Calu3 (cell line): ENCODE data around the gene DOCK9. TPM values are rescaled to one million over a fixed set of nuclear protein-coding genes. Genes with fewer than 3 reads are reported as not detected.
"Not testable (repeated sequence)": the region's sequence is repeated elsewhere in the genome, so short reads cannot be mapped to it uniquely, and the experiment has no call there.

Experiments used
- BruUV-seq: library from RNA; stranded (reverse); fragments of 400-500 nt; replicated peaks from 2 replicates; lab custom pipeline; 2021; lab: Mats Ljungman, UMichigan
- CTCF ChIA-PET: fragments of 300-600 bp; sonication (Branson Sonifier 250); formaldehyde crosslinking; loops from one replicate; lab custom pipeline; 2022; ENCODE audit warnings: antibody characterized with exemption; lab: Charles Lee
- DNase-seq: peaks from one replicate; pipeline ENCODE4 v3.0.0; 2022
- H3K27ac Mint-ChIP-seq: one replicate; pipeline ENCODE4 v1.8.0; 2022; ENCODE audit warnings: mixed read lengths; ENCODE audit not compliant: unreplicated experiment
- H3K27me3 Mint-ChIP-seq: one replicate; pipeline ENCODE4 v1.8.0; 2022; ENCODE audit warnings: mixed read lengths; ENCODE audit not compliant: unreplicated experiment
- H3K36me3 Mint-ChIP-seq: one replicate; pipeline ENCODE4 v1.8.0; 2022; ENCODE audit warnings: mild to moderate bottlenecking, moderate library complexity, mixed read lengths; ENCODE audit not compliant: insufficient read depth, unreplicated experiment
- H3K4me1 Mint-ChIP-seq: one replicate; pipeline ENCODE4 v1.8.0; 2022; ENCODE audit warnings: mild to moderate bottlenecking, low read depth, mixed read lengths; ENCODE audit not compliant: unreplicated experiment
- H3K4me3 Mint-ChIP-seq: one replicate; pipeline ENCODE4 v1.8.0; 2022; ENCODE audit warnings: mild to moderate bottlenecking, low read depth, moderate library complexity, mixed read lengths; ENCODE audit not compliant: unreplicated experiment
- H3K9me3 Mint-ChIP-seq: one replicate; pipeline ENCODE4 v1.8.0; 2022; ENCODE audit warnings: low read depth, mixed read lengths; ENCODE audit not compliant: unreplicated experiment
- CTCF ChIP-seq: fragments of 200-600 bp; IDR thresholded peaks from one replicate; pipeline ENCODE4 v1.8.0; 2022; ENCODE audit warnings: antibody characterized with exemption; ENCODE audit not compliant: unreplicated experiment
- intact Hi-C: fragments of 100-400 bp; cut with micrococcal nuclease; formaldehyde crosslinking; loops from one replicate; pipeline ENCODE4 v1.10.0; 2022; ENCODE audit not compliant: unreplicated experiment
- total RNA-seq: library from RNA; stranded (reverse); gene quantifications from 2 replicates; pipeline ENCODE4 v1.2.3, GENCODE V29; 2022

DOCK9 gene
- total RNA-seq, 1 experiment from 2014 or later, result 26.2 TPM

GRCh38 chr13:98900442-98900841 lies 77.4 kb downstream of the DOCK9 start:
- Mint-ChIP-seq H3K27me3 (no peaks in the 10 kb centered on the region), H3K27ac (no peak overlapping the region), H3K4me3 (no peak overlapping the region), H3K4me1 (no peaks in the 10 kb centered on the region), H3K36me3 (no peaks in the 10 kb centered on the region), H3K9me3 (no peaks in the 10 kb centered on the region)
- intact Hi-C loops, result no loop called here
- CTCF ChIA-PET, result no interaction called here
- DNase-seq, result no peak
- TF ChIP-seq CTCF, result no peak
- no TSS peak for BruUV-seq

DNA sequence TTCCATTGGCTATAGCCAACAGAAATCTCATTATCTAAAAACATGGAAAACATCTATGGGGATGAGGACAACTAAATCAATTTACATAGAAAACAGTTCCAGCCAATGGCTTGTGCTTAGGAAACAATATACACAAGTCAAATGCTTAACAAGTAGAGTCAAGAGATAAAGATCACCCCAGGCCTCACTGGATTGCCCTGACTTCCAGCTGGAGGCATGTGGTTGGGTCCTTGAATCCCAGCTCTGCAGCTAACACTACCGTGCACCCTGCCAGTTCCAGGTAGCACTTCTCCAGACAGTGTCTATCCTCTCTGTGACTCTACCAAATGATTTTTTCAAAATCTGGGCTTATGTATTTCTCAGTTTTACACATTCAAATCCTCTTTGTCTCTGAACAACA lies 80.2 kb downstream of the DOCK9 start:
- intact Hi-C loops, result no loop called here
- CTCF ChIA-PET, result no interaction called here
- no peak overlapping the region for H3K4me3 Mint-ChIP-seq

DNA sequence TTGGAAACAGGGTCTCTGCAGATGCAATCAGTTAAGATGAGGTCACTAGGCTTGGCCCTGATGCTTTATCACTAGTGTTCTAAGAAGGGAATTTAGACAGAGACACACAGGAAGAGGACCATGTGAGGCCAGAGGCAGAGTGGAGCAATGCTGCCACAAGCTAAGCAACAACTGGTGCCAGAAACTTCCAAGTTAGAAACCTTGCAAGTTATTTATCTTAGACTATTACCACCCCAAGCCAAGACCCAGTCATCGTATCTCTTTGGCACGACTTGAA lies 81.1 kb downstream of the DOCK9 start:
- no peak for TF ChIP-seq CTCF
- CTCF ChIA-PET, result no interaction called here
- H3K4me1 Mint-ChIP-seq, result no peaks in the 10 kb centered on the region
- no peak for DNase-seq
- BruUV-seq, result no TSS peak
- H3K9me3 Mint-ChIP-seq, result no peaks in the 10 kb centered on the region
- H3K36me3 Mint-ChIP-seq, result no peaks in the 10 kb centered on the region
- H3K27me3 Mint-ChIP-seq, result no peaks in the 10 kb centered on the region
- H3K27ac Mint-ChIP-seq, result no peak overlapping the region
- H3K4me3 Mint-ChIP-seq, result no peak overlapping the region
- intact Hi-C loops, result no loop called here

More for the DNA sequence above, 80.2 kb downstream of the DOCK9 start:
- no peaks in the 10 kb centered on the region for H3K36me3 Mint-ChIP-seq
- BruUV-seq, result no TSS peak
- H3K27ac Mint-ChIP-seq, result no peak overlapping the region
- no peaks in the 10 kb centered on the region for H3K27me3 Mint-ChIP-seq
- no peaks in the 10 kb centered on the region for H3K9me3 Mint-ChIP-seq
- H3K4me1 Mint-ChIP-seq, result no peaks in the 10 kb centered on the region
- no peak for DNase-seq
- no peak for TF ChIP-seq CTCF

DNA sequence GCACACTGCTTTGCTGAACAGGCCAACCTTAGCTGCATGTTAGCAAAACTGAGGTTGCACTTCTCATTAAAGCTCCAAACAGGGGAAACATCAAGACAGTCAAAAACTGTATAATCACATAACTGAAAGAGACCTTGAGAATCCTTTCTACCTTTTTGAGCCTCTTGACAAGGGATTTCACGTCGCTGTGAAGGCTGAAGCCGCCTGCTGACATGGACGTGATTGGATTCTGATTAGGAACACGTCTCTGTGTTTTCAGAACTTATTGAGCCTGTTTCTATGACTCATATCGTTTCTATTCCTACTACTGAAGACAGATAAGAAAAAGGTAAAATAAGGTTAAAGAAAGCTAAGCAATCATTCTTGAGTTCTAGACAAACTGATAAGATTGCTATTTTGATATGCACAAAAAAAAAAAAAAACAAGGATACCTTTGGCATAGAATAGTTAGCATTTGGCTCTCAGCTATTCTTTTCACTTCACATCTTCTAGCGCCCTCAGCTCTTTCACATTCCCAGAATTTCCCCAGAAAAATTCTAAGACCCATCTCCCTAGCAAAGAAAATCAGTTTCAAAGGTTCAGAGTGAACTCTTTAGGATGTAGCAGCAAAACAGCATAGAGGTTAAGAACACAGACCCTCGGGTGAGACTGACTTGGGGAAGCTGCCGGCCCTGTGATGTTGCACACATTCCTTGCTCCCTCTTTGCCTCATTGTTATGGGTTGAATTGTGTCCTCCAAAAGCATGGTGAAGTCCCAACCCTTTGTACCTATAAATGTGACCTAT lies 81.6 kb downstream of the DOCK9 start:
- intact Hi-C loops, result no loop called here
- H3K36me3 Mint-ChIP-seq, result no peaks in the 10 kb centered on the region
- CTCF ChIA-PET, result no interaction called here
- BruUV-seq, result no TSS peak
- no peak for DNase-seq
- H3K4me1 Mint-ChIP-seq, result no peaks in the 10 kb centered on the region
- H3K9me3 Mint-ChIP-seq, result no peaks in the 10 kb centered on the region
- H3K27ac Mint-ChIP-seq, result no peak overlapping the region
- no peak overlapping the region for H3K4me3 Mint-ChIP-seq
- H3K27me3 Mint-ChIP-seq, result no peaks in the 10 kb centered on the region
- no peak for TF ChIP-seq CTCF

DNA sequence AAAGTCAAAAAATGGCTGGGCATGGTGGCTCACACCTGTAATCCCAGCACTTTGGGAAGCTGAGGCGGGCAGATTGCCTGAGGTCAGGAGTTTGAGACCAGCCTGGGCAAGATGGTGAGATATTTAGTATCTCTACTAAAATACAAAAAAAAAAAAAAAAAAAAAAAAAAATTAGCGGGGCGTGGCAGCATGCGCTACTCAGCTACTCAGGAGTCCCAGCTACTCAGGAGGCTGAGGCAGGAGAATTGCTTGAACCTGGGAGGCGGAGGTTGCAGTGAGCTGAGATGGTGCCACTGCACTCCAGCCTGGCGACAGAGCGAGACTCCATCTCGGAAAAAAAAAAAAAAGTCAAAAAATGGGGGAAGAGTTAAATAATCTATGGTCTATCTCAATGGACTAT lies 83.0 kb downstream of the DOCK9 start:
- H3K4me1 Mint-ChIP-seq, intact Hi-C loops, BruUV-seq, H3K36me3 Mint-ChIP-seq, H3K27me3 Mint-ChIP-seq, DNase-seq, H3K4me3 Mint-ChIP-seq, H3K9me3 Mint-ChIP-seq, H3K27ac Mint-ChIP-seq: not testable (repeated sequence)
- CTCF ChIA-PET, result interaction anchor here (0.7 kb wide), 1 partner anchor 26 kb away, joined by 3 read pairs; no protein-coding TSS in a partner anchor
